Activated naive CD8-positive, alpha-beta T cell treated with anti-CD3 and anti-CD28 coated beads, Interleukin-2, amount 10 ng/mL, durations not matched to agents 7 days and 5 days (primary cell): ENCODE data around the gene INPP5A. TPM values are rescaled to one million over a fixed set of nuclear protein-coding genes. Genes with fewer than 3 reads are reported as not detected.
A peak's percentile ranks its signal among the peaks of the same experiment; 100 is the strongest.

Experiments used
- ATAC-seq: fragments of 150-1000 bp; cut with Tn5 transposase; one replicate; pipeline ENCODE4 v1.10.0; 2021; ENCODE audit warnings: low read depth, moderate library complexity
- POLR2A ChIA-PET: fragments of 350-600 bp; sonication (Branson Sonifier 250); formaldehyde crosslinking; loops from one replicate; lab custom pipeline; 2021; ENCODE audit warnings: antibody characterized with exemption; lab: Charles Lee
- DNase-seq: peaks from one replicate; pipeline ENCODE4 v3.0.0; 2021
- H3K27ac Mint-ChIP-seq: one replicate; pipeline ENCODE4 v1.8.0; 2022; ENCODE audit warnings: mild to moderate bottlenecking, mixed read lengths
- H3K27me3 Mint-ChIP-seq: one replicate; pipeline ENCODE4 v1.8.0; 2022; ENCODE audit warnings: mild to moderate bottlenecking, moderate library complexity, mixed read lengths
- H3K36me3 Mint-ChIP-seq: one replicate; pipeline ENCODE4 v1.8.0; 2021; ENCODE audit warnings: mild to moderate bottlenecking, mixed read lengths
- H3K4me1 Mint-ChIP-seq: one replicate; pipeline ENCODE4 v1.8.0; 2021; ENCODE audit warnings: mixed read lengths
- H3K4me3 Mint-ChIP-seq: one replicate; pipeline ENCODE4 v1.8.0; 2022; ENCODE audit warnings: mild to moderate bottlenecking, moderate library complexity, mixed read lengths
- H3K9me3 Mint-ChIP-seq: one replicate; pipeline ENCODE4 v1.8.0; 2021; ENCODE audit warnings: mixed read lengths
- total RNA-seq, 2 experiments: library from RNA; stranded (reverse); gene quantifications; one replicate each; pipeline ENCODE4 v1.2.3, GENCODE V29; 2021

Gene INPP5A
- total RNA-seq, 2 experiments from 2014 or later = 14.1 to 15.7 TPM

DNA sequence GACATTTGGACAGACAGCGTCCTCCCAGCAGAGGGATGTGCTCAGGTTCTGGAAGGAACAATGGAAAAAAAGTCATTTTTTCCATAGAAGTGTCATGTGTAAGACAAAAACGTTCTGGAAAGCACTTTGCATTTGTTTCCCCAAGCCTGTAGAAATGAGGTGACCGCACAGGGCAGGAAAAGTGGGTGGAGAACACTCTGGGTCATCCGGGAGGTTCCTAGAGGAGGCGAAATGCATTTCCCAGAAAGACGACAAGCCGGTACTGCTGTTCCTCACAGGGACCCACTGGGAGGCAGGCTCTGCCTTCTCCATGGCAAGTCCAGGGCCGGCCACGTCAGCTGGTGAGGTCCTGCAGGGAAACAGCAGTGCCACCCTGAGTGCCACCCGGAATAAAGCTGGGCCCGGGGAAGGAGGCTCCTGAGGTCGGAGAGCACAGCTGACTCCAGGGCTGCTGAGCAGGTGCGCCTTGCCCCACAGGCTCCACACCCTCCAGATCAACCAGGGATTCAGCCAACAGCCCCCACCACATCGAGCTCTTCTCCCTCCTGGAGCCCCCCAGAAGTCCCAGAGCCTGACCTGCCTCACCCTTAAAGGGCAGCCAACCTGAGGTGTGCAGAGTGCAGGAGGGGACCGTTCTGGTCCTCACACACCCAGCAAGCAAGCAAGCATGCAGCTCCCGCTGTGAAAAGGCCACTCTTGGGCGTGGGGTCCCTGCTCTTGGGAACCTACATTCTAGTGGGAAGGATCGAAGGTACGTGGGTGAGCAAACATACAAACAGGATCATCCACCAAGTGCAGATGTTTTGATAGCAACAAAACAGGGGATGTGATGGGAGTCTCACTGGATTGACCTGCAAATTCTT lies 28.8 kb upstream of the INPP5A start:
- peaks cover 2% of the 10 kb centered on the region for H3K27me3 Mint-ChIP-seq
- no peak overlapping the region for H3K4me3 Mint-ChIP-seq
- H3K4me1 Mint-ChIP-seq = no peaks in the 10 kb centered on the region
- POLR2A ChIA-PET = no interaction called here
- H3K27ac Mint-ChIP-seq = no peak overlapping the region
- DNase-seq (no peak), ATAC-seq (no peak)
- H3K36me3 Mint-ChIP-seq = no peaks in the 10 kb centered on the region
- no peaks in the 10 kb centered on the region for H3K9me3 Mint-ChIP-seq

DNA sequence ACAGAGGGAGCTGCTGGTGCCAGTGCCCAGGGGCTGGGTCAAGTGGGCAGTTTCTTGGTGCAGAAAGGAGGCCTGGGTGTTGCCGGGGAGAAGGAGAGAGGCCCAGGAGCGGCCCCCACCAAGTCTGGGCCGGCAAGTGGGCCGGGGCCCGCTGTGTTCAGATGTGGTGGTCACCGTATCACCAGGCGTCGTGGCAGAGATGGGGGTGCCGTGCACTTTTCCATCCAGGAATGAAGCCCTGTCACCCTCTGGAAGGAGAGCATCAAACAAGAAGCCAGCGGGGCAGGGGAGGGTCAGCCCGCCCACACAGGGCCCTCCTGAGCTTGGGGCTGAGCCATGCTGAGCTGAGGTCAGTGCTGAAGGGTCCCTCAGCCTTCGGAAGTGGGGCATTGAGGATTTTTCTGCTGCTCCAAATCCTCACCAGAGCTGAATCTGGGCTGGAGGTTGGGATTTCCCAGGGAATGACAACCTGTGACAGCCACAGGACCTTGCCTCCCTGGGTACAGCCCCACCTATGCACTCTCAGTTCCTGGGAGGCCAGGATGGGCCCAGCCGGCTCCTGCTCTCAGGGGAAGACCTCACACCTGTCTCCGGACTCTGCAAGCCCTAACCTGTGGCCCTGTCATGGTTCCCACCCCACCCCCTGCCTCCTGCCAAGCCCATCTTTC lies 27.9 kb upstream of the INPP5A start:
- H3K9me3 Mint-ChIP-seq = no peaks in the 10 kb centered on the region
- POLR2A ChIA-PET = no interaction called here
- H3K4me1 Mint-ChIP-seq = no peaks in the 10 kb centered on the region
- ATAC-seq = no peak
- DNase-seq = no peak
- H3K27me3 Mint-ChIP-seq = peaks cover 2% of the 10 kb centered on the region
- no peak overlapping the region for H3K27ac Mint-ChIP-seq
- no peak overlapping the region for H3K4me3 Mint-ChIP-seq
- no peaks in the 10 kb centered on the region for H3K36me3 Mint-ChIP-seq

DNA sequence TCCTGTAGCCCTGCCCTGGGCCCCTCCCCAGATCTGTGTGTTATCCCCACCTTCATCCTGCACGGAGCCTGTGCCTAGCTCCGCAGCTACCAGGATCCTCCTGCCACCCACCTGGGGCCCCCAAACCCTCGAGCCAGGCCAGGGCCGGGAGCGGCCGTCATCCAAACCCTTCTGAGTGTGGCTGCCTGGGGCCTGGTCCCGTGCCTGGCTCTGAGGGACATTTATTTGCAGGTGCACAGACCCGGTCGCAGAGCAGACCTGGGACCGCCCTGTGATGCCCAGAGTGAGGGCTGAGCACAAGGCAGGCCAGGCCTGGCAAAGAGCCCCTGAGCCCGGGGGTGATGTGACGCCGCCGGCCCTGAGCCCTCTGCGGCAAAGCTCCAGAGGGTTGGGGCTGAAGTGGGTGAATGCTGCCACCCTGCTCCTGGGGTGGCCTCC lies 27.4 kb upstream of the INPP5A start:
- Mint-ChIP-seq H3K4me1 (no peaks in the 10 kb centered on the region), H3K27ac (no peak overlapping the region), H3K9me3 (no peaks in the 10 kb centered on the region), H3K36me3 (no peaks in the 10 kb centered on the region), H3K27me3 (peaks cover 2% of the 10 kb centered on the region), H3K4me3 (no peak overlapping the region)
- ATAC-seq (no peak), DNase-seq (no peak)
- POLR2A ChIA-PET = no interaction called here

- peaks cover 5% of the 10 kb centered on the region for H3K27me3 Mint-ChIP-seq
- ATAC-seq = no peak
- no peaks in the 10 kb centered on the region for H3K36me3 Mint-ChIP-seq
- no peak overlapping the region for H3K27ac Mint-ChIP-seq
- DNase-seq = no peak
- H3K4me3 Mint-ChIP-seq = no peak overlapping the region
- no peaks in the 10 kb centered on the region for H3K9me3 Mint-ChIP-seq
- H3K4me1 Mint-ChIP-seq = no peaks in the 10 kb centered on the region
- POLR2A ChIA-PET = no interaction called here
Observed at GRCh38 chr10:132511121-132512051, 26.2 kb upstream of the INPP5A start.

- ATAC-seq (no peak), DNase-seq (no peak)
- Mint-ChIP-seq H3K27ac (no peak overlapping the region), H3K4me3 (no peak overlapping the region), H3K4me1 (no peaks in the 10 kb centered on the region), H3K27me3 (peaks cover 5% of the 10 kb centered on the region), H3K9me3 (no peaks in the 10 kb centered on the region), H3K36me3 (no peaks in the 10 kb centered on the region)
- POLR2A ChIA-PET = no interaction called here
Observed at GRCh38 chr10:132512052-132512442, 25.5 kb upstream of the INPP5A start.

- no peak overlapping the region for H3K4me3 Mint-ChIP-seq
- H3K27ac Mint-ChIP-seq = no peak overlapping the region
- POLR2A ChIA-PET = no interaction called here
- H3K4me1 Mint-ChIP-seq = no peaks in the 10 kb centered on the region
- peaks cover 5% of the 10 kb centered on the region for H3K27me3 Mint-ChIP-seq
- H3K9me3 Mint-ChIP-seq = no peaks in the 10 kb centered on the region
- ATAC-seq = no peak
- no peaks in the 10 kb centered on the region for H3K36me3 Mint-ChIP-seq
- no peak for DNase-seq
Observed at GRCh38 chr10:132512693-132513345, 24.8 kb upstream of the INPP5A start.

GRCh38 chr10:132514821-132515520 lies 22.6 kb upstream of the INPP5A start:
- Mint-ChIP-seq H3K4me3 (no peak overlapping the region), H3K36me3 (no peaks in the 10 kb centered on the region), H3K9me3 (no peaks in the 10 kb centered on the region), H3K27me3 (peaks cover 3% of the 10 kb centered on the region), H3K27ac (no peak overlapping the region), H3K4me1 (no peaks in the 10 kb centered on the region)
- DNase-seq (no peak), ATAC-seq (peak; percentile 48)
- POLR2A ChIA-PET = no interaction called here

GRCh38 chr10:132515811-132516726 lies 21.5 kb upstream of the INPP5A start:
- no peaks in the 10 kb centered on the region for H3K9me3 Mint-ChIP-seq
- POLR2A ChIA-PET = no interaction called here
- H3K27me3 Mint-ChIP-seq = peaks cover 3% of the 10 kb centered on the region
- no peak for ATAC-seq
- no peak for DNase-seq
- H3K4me3 Mint-ChIP-seq = no peak overlapping the region
- no peaks in the 10 kb centered on the region for H3K4me1 Mint-ChIP-seq
- H3K36me3 Mint-ChIP-seq = no peaks in the 10 kb centered on the region
- no peak overlapping the region for H3K27ac Mint-ChIP-seq

DNA sequence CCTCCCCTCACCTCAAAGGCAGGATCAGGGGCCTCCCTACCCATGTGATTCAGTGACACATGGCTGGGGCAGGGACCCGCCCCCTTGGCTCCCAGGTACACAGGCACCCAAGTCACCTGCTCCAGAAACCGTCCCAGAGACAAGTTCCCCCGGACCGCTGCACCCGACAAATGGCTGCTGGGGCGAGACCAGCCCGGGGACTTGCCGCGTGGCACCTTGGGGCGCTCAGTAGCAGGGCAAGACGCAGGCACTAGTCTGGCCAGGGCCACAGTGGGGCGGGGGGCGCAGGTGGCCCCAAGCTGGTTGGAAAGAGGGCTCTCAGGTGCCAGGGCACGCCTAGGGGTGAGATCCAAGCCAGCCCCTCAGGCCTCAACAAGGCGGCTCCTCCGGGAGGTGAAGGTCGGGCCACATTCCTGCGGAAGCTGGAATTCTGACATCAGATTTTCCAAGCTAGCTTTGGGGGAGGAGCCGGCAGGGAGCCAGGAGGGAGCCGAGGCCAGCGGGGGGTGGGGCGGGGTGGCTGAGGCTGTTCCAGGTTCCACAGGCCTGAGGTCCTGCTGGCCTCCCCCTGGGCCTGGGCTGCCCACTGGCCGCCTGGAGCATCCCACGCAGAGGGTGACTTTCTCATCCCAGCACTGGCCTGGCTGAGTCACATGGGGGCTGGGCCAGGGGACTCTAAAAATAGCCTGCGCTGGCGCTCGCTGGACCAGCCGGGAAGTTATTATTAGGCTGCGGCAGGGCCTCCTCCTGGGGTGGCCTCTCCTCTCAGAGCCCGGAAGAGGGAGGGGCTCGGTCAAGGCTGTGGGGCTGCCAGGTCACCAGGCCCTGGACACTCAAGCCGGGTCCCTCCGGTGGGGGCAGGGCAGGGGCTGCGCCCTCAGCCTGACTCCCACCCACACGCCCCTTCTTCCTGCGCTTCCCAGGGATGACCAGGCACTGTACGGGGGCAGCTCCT lies 20.5 kb upstream of the INPP5A start:
- Mint-ChIP-seq H3K27me3 (peaks cover 3% of the 10 kb centered on the region), H3K27ac (no peak overlapping the region)
- no peak for ATAC-seq

DNA sequence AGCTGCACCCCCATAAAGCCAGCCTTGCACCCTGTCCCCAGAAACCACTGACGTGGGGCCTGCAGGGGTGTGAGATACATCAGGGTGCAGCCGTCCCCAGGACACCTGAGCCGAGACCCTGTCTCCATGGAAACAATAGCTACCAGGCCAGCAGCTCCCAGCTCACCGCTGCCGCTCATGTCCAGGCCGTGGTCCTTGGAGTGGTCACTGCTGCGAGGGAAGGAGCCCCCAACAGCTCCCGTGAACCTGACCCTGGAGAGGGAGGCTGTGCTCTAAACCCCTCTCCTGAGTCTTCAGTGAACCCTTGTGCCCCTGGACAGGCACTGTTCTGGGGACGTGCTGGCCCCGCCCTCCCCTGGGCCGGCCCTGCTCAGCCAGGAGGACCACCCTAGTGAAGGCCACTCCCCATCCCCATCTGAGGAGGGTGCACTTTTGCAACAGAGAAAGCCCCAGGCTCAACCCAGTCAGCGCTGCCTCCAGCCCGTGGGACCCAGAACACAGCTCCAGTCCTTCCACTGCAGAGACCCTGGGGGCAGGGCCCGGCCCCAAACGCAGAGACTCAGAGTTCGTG lies 19.6 kb upstream of the INPP5A start:
- Mint-ChIP-seq H3K4me1 (no peaks in the 10 kb centered on the region), H3K9me3 (no peaks in the 10 kb centered on the region), H3K27me3 (peaks cover 3% of the 10 kb centered on the region), H3K36me3 (no peaks in the 10 kb centered on the region), H3K4me3 (no peak overlapping the region), H3K27ac (no peak overlapping the region)
- no peak for ATAC-seq
- DNase-seq = no peak
- POLR2A ChIA-PET = no interaction called here

More for the DNA sequence above, 20.5 kb upstream of the INPP5A start:
- POLR2A ChIA-PET = no interaction called here
- Mint-ChIP-seq H3K36me3 (no peaks in the 10 kb centered on the region), H3K4me1 (no peaks in the 10 kb centered on the region), H3K4me3 (no peak overlapping the region), H3K9me3 (no peaks in the 10 kb centered on the region)
- DNase-seq = no peak
